ENCODE results near the gene RREB1.
"Not testable (repeated sequence)": the region's sequence is repeated elsewhere in the genome, so short reads cannot be mapped to it uniquely, and the experiment has no call there.

Gene RREB1

GRCh38 chr6:7143476-7143974 is 35.8 kb downstream of the RREB1 start:
- DNase-seq (ENCODE audit: low spot score), result peak; percentile 92

- no peak for DNase-seq (ENCODE audit: low spot score)
These were observed 37.3 kb downstream of the RREB1 start for GRCh38 chr6:7144872-7145584.

GRCh38 chr6:7145585-7145884 is 37.8 kb downstream of the RREB1 start:
- no peak for DNase-seq (ENCODE audit: low spot score)

- peak; percentile 51 for DNase-seq (ENCODE audit: low spot score)
These were observed 38.4 kb downstream of the RREB1 start for GRCh38 chr6:7145885-7146828.

- DNase-seq (ENCODE audit: low spot score), result no peak
These were observed 39.4 kb downstream of the RREB1 start for GRCh38 chr6:7147051-7147671.

- no peak for DNase-seq (ENCODE audit: low spot score)
These were observed 40.5 kb downstream of the RREB1 start for GRCh38 chr6:7148100-7148822.

- DNase-seq (ENCODE audit: low spot score), result no peak
These were observed 42.8 kb downstream of the RREB1 start for GRCh38 chr6:7150381-7151064.

GRCh38 chr6:7151381-7151780 is 43.6 kb downstream of the RREB1 start:
- no peak for DNase-seq (ENCODE audit: low spot score)

GRCh38 chr6:7152462-7152861 is 44.7 kb downstream of the RREB1 start:
- DNase-seq (ENCODE audit: low spot score), result no peak

- no peak for DNase-seq (ENCODE audit: low spot score)
These were observed 46.0 kb downstream of the RREB1 start for GRCh38 chr6:7153789-7154188.

- DNase-seq (ENCODE audit: low spot score), result no peak
These were observed 46.8 kb downstream of the RREB1 start for GRCh38 chr6:7154341-7155139.

GRCh38 chr6:7155871-7156579 is 48.3 kb downstream of the RREB1 start:
- DNase-seq (ENCODE audit: low spot score), result no peak

GRCh38 chr6:7156643-7157278 is 49.0 kb downstream of the RREB1 start:
- DNase-seq (ENCODE audit: low spot score), result no peak

GRCh38 chr6:7157307-7157706 is 49.5 kb downstream of the RREB1 start:
- not testable (repeated sequence) for DNase-seq (ENCODE audit: low spot score)

GRCh38 chr6:7157752-7158616 is 50.2 kb downstream of the RREB1 start:
- no peak for DNase-seq (ENCODE audit: low spot score)

- DNase-seq (ENCODE audit: low spot score), result no peak
These were observed 52.2 kb downstream of the RREB1 start for GRCh38 chr6:7159790-7160525.

GRCh38 chr6:7161253-7161623 is 53.5 kb downstream of the RREB1 start:
- no peak for DNase-seq (ENCODE audit: low spot score)

GRCh38 chr6:7161845-7162244 is 54.1 kb downstream of the RREB1 start:
- no peak for DNase-seq (ENCODE audit: low spot score)
